ENCODE measurements around the gene CLEC17A. TPM values are rescaled to one million over a fixed set of nuclear protein-coding genes. Genes with fewer than 3 reads are reported as not detected.
A peak's percentile ranks its signal among the peaks of the same experiment; 100 is the strongest.
"Not testable (repeated sequence)": the region's sequence is repeated elsewhere in the genome, so short reads cannot be mapped to it uniquely, and the experiment has no call there.

Gene CLEC17A
- total RNA-seq, 2 experiments from 2014 or later = 2.4 to 2.5 TPM

- H3K4me3 Mint-ChIP-seq; H3K27me3 Mint-ChIP-seq; H3K9me3 Mint-ChIP-seq (ENCODE audit: low read depth): not testable (repeated sequence)
- ChIA-PET POLR2A (interaction anchor here (0.8 kb wide), 1 partner anchor 197 kb away, joined by 3 read pairs; no protein-coding TSS in a partner anchor), CTCF (interaction anchor here (0.6 to 2.1 kb wide), 9 partner anchors 10 to 872 kb away, joined by 3 to 7 read pairs (median 4); partner anchors contain the start of gene TECR)
- peak; percentile 90 for DNase-seq
- Mint-ChIP-seq H3K4me1 (peaks cover 56% of the 10 kb centered on the region), H3K27ac (peak overlapping the region; percentile 65), H3K36me3 (ENCODE audit: low read depth) (peaks cover 17% of the 10 kb centered on the region)
- intact Hi-C loops (cut with DNase I, micrococcal nuclease) = loop anchor here (1.0 to 2.0 kb wide), 2 partner anchors 22 to 47 kb away; partner anchors contain the start of gene TECR (in 1 of the 2)
- ATAC-seq = peak; percentile 97
Measured at GRCh38 chr19:14551134-14552005, 31.5 kb upstream of the CLEC17A start.

GRCh38 chr19:14552006-14552360 is 30.9 kb upstream of the CLEC17A start:
- POLR2A ChIA-PET = interaction anchor here (0.8 kb wide), 1 partner anchor 198 kb away, joined by 3 read pairs; no protein-coding TSS in a partner anchor
- H3K4me3 Mint-ChIP-seq; intact Hi-C loops (cut with DNase I, micrococcal nuclease); ATAC-seq; DNase-seq; H3K27me3 Mint-ChIP-seq; H3K9me3 Mint-ChIP-seq (ENCODE audit: low read depth): not testable (repeated sequence)
- peaks cover 57% of the 10 kb centered on the region for H3K4me1 Mint-ChIP-seq
- CTCF ChIA-PET = interaction anchor here (0.6 to 2.1 kb wide), 5 partner anchors 22 to 872 kb away, joined by 3 to 7 read pairs (median 4); partner anchors contain the start of gene TECR
- H3K36me3 Mint-ChIP-seq (ENCODE audit: low read depth) = peaks cover 17% of the 10 kb centered on the region
- peak overlapping the region; percentile 65 for H3K27ac Mint-ChIP-seq

GRCh38 chr19:14553042-14553938 is 29.6 kb upstream of the CLEC17A start:
- no peaks in the 10 kb centered on the region for H3K27me3 Mint-ChIP-seq
- peaks cover 15% of the 10 kb centered on the region for H3K36me3 Mint-ChIP-seq (ENCODE audit: low read depth)
- H3K4me1 Mint-ChIP-seq = peaks cover 55% of the 10 kb centered on the region
- CTCF ChIA-PET = interaction anchor here (0.6 to 1.1 kb wide), 4 partner anchors 17 to 1576 kb away, joined by 3 to 4 read pairs (median 3); no protein-coding TSS in a partner anchor
- no peak overlapping the region for H3K4me3 Mint-ChIP-seq
- no peak overlapping the region for H3K27ac Mint-ChIP-seq
- ATAC-seq (no peak), DNase-seq (no peak)
- H3K9me3 Mint-ChIP-seq (ENCODE audit: low read depth) = no peaks in the 10 kb centered on the region
- POLR2A ChIA-PET = interaction anchor here (1.0 kb wide), 1 partner anchor 35 kb away, joined by 3 read pairs; the partner anchor contains the start of gene DNAJB1
- intact Hi-C loops (cut with DNase I, micrococcal nuclease) = no loop called here

GRCh38 chr19:14553939-14554243 is 29.0 kb upstream of the CLEC17A start:
- Mint-ChIP-seq H3K27ac (peak overlapping the region; percentile 25), H3K4me1 (peaks cover 57% of the 10 kb centered on the region), H3K36me3 (ENCODE audit: low read depth) (peaks cover 11% of the 10 kb centered on the region), H3K9me3 (ENCODE audit: low read depth) (no peaks in the 10 kb centered on the region), H3K27me3 (no peaks in the 10 kb centered on the region), H3K4me3 (no peak overlapping the region)
- ChIA-PET POLR2A (interaction anchor here (0.5 to 1.0 kb wide), 2 partner anchors 22 to 35 kb away, joined by 3 to 4 read pairs; partner anchors contain the start of gene DNAJB1), CTCF (interaction anchor here (0.6 to 1.0 kb wide), 3 partner anchors 18 to 1577 kb away, joined by 3 to 4 read pairs (median 3); no protein-coding TSS in a partner anchor)
- DNase-seq = no peak
- ATAC-seq = no peak
- intact Hi-C loops (cut with DNase I, micrococcal nuclease) = no loop called here

GRCh38 chr19:14554382-14554812 is 28.5 kb upstream of the CLEC17A start:
- H3K27me3 Mint-ChIP-seq = no peaks in the 10 kb centered on the region
- no peak overlapping the region for H3K4me3 Mint-ChIP-seq
- peaks cover 8% of the 10 kb centered on the region for H3K36me3 Mint-ChIP-seq (ENCODE audit: low read depth)
- no peaks in the 10 kb centered on the region for H3K9me3 Mint-ChIP-seq (ENCODE audit: low read depth)
- DNase-seq = no peak
- ChIA-PET POLR2A (interaction anchor here (0.5 to 1.0 kb wide), 4 partner anchors 22 to 40 kb away, joined by 3 to 6 read pairs (median 4); partner anchors contain the start of gene DNAJB1), CTCF (interaction anchor here (0.7 to 3.9 kb wide), 3 partner anchors 18 to 131 kb away, joined by 3 to 31 read pairs (median 4); no protein-coding TSS in a partner anchor)
- intact Hi-C loops (cut with DNase I, micrococcal nuclease) = no loop called here
- peaks cover 57% of the 10 kb centered on the region for H3K4me1 Mint-ChIP-seq
- H3K27ac Mint-ChIP-seq = no peak overlapping the region
- no peak for ATAC-seq

- Mint-ChIP-seq H3K36me3 (ENCODE audit: low read depth) (peaks cover 3% of the 10 kb centered on the region), H3K9me3 (ENCODE audit: low read depth) (no peaks in the 10 kb centered on the region), H3K4me1 (peaks cover 50% of the 10 kb centered on the region), H3K27ac (peak overlapping the region; percentile 45), H3K4me3 (no peak overlapping the region), H3K27me3 (no peaks in the 10 kb centered on the region)
- ChIA-PET POLR2A (no interaction called here), CTCF (interaction anchor here (0.6 to 3.9 kb wide), 16 partner anchors 10 to 1828 kb away, joined by 3 to 31 read pairs (median 5); partner anchors contain the start of genes NDUFB7 and ZNF333)
- DNase-seq (peak; percentile 37), ATAC-seq (no peak)
- intact Hi-C loops (cut with DNase I, micrococcal nuclease) = loop anchor here in 1 of 2 experiments (1.0 to 2.0 kb wide), 2 partner anchors 19 to 130 kb away; no protein-coding TSS in a partner anchor
Measured at GRCh38 chr19:14555918-14556661, 26.8 kb upstream of the CLEC17A start.

- peaks cover 46% of the 10 kb centered on the region for H3K4me1 Mint-ChIP-seq
- H3K9me3 Mint-ChIP-seq (ENCODE audit: low read depth) = no peaks in the 10 kb centered on the region
- no peaks in the 10 kb centered on the region for H3K27me3 Mint-ChIP-seq
- DNase-seq = peak; percentile 89
- ATAC-seq = peak; percentile 95
- H3K4me3 Mint-ChIP-seq = no peak overlapping the region
- intact Hi-C loops (cut with DNase I, micrococcal nuclease) = loop anchor here in 1 of 2 experiments (1.0 to 2.0 kb wide), 2 partner anchors 20 to 130 kb away; no protein-coding TSS in a partner anchor
- CTCF ChIA-PET = interaction anchor here (0.6 to 3.9 kb wide), 19 partner anchors 10 to 1828 kb away, joined by 3 to 31 read pairs (median 5); partner anchors contain the start of genes NDUFB7 and ZNF333
- POLR2A ChIA-PET = no interaction called here
- no peak overlapping the region for H3K27ac Mint-ChIP-seq
- H3K36me3 Mint-ChIP-seq (ENCODE audit: low read depth) = peaks cover 3% of the 10 kb centered on the region
Measured at GRCh38 chr19:14556662-14557188, 26.2 kb upstream of the CLEC17A start.

GRCh38 chr19:14558370-14559066 is 24.4 kb upstream of the CLEC17A start:
- Mint-ChIP-seq H3K4me3 (no peak overlapping the region), H3K4me1 (peaks cover 33% of the 10 kb centered on the region), H3K9me3 (ENCODE audit: low read depth) (no peaks in the 10 kb centered on the region), H3K36me3 (ENCODE audit: low read depth) (peaks cover 3% of the 10 kb centered on the region), H3K27me3 (no peaks in the 10 kb centered on the region), H3K27ac (no peak overlapping the region)
- POLR2A ChIA-PET = no interaction called here
- ATAC-seq = no peak
- intact Hi-C loops (cut with DNase I, micrococcal nuclease) = no loop called here
- DNase-seq = no peak
- CTCF ChIA-PET = interaction anchor here (0.6 to 3.9 kb wide), 3 partner anchors 127 to 417 kb away, joined by 3 to 31 read pairs (median 5); no protein-coding TSS in a partner anchor

- peak overlapping the region; percentile 58 for H3K27ac Mint-ChIP-seq
- H3K9me3 Mint-ChIP-seq (ENCODE audit: low read depth) = no peaks in the 10 kb centered on the region
- intact Hi-C loops (cut with DNase I, micrococcal nuclease) = no loop called here
- H3K36me3 Mint-ChIP-seq (ENCODE audit: low read depth) = peaks cover 5% of the 10 kb centered on the region
- CTCF ChIA-PET = interaction anchor here (0.7 to 0.9 kb wide), 2 partner anchors 21 to 348 kb away, joined by 3 read pairs; no protein-coding TSS in a partner anchor
- POLR2A ChIA-PET = interaction anchor here (0.6 kb wide), 1 partner anchor 12 kb away, joined by 3 read pairs; the partner anchor contains the start of gene NDUFB7
- no peak overlapping the region for H3K4me3 Mint-ChIP-seq
- DNase-seq = no peak
- H3K4me1 Mint-ChIP-seq = peaks cover 28% of the 10 kb centered on the region
- no peaks in the 10 kb centered on the region for H3K27me3 Mint-ChIP-seq
- ATAC-seq = no peak
Measured at GRCh38 chr19:14559916-14560775, 22.7 kb upstream of the CLEC17A start.

All from activated CD4-positive, alpha-beta T cell treated with anti-CD3 and anti-CD28 coated beads for 36 hours (primary cell).